ENCODE measurements around the gene S100A11. TPM values are rescaled to one million over a fixed set of nuclear protein-coding genes. Genes with fewer than 3 reads are reported as not detected.
A peak's percentile ranks its signal among the peaks of the same experiment; 100 is the strongest.

S100A11 gene
- total RNA-seq, 2 donors from 2014 or later: 252 to 355 TPM

DNA sequence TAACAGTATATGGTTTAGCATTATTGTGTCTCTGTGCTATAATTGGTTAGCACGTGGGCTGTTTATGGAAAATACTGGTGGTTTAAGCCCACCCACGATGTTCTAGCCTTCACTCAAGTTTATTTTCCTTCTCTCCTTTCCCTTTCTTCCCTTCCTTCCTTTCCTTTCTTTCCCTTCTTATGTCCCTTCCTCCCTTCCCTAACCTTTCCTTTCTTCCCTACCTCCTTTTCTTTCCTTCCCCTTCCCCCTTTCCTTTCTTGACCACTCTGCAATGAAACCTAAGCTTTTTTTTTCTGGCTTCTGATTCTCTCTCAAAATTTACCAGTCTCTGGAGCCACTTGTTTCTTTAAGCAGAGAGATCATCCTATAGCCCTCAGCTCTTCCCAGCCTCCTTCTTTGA lies 29.8 kb downstream of the S100A11 start:
- H3K27ac Mint-ChIP-seq: no peak overlapping the region
- H3K9me3 Mint-ChIP-seq: no peaks in the 10 kb centered on the region
- peaks cover 46% of the 10 kb centered on the region for H3K27me3 Mint-ChIP-seq (ENCODE audit: low read depth)
- ATAC-seq (replicated peaks in 1 of 2) (no peak), DNase-seq (no peak)
- no peak overlapping the region for H3K4me3 Mint-ChIP-seq
- peaks cover 10% of the 10 kb centered on the region for H3K4me1 Mint-ChIP-seq (ENCODE audit: low read depth)
- H3K36me3 Mint-ChIP-seq (ENCODE audit: insufficient read depth in 2 of 2): no peaks in the 10 kb centered on the region

DNA sequence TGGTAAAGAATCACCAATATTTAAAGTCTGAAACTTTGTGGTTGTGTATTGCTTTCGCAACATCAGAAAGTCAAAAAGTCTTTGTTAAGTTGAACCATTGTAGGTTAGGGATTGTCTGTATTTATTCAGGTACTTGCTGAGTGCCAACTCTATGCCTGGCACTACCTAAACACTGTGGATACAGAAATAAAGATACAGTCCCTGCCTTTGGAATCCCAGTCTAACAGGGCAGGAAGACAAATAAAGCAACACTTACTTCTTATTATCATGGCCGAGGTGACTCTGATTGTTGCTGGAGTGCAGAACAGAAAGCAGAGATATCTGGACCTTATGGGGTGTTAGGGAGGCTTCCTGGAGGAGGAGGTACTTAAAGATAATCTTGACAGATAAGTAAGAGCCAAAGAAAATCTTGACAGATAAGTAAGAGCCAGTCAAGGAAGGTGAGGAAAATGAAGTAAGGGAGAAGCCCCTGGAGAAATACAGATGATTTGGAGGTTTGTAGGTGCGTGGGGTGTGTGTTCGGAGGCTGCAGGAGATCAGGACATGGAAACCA lies 31.4 kb downstream of the S100A11 start:
- Mint-ChIP-seq H3K9me3 (no peaks in the 10 kb centered on the region), H3K27me3 (ENCODE audit: low read depth) (peaks cover 50% of the 10 kb centered on the region), H3K27ac (no peak overlapping the region), H3K36me3 (ENCODE audit: insufficient read depth in 2 of 2) (no peaks in the 10 kb centered on the region), H3K4me3 (no peak overlapping the region), H3K4me1 (ENCODE audit: low read depth) (peaks cover 24% of the 10 kb centered on the region)
- DNase-seq: no peak
- no peak for ATAC-seq (replicated peaks in 1 of 2)

DNA sequence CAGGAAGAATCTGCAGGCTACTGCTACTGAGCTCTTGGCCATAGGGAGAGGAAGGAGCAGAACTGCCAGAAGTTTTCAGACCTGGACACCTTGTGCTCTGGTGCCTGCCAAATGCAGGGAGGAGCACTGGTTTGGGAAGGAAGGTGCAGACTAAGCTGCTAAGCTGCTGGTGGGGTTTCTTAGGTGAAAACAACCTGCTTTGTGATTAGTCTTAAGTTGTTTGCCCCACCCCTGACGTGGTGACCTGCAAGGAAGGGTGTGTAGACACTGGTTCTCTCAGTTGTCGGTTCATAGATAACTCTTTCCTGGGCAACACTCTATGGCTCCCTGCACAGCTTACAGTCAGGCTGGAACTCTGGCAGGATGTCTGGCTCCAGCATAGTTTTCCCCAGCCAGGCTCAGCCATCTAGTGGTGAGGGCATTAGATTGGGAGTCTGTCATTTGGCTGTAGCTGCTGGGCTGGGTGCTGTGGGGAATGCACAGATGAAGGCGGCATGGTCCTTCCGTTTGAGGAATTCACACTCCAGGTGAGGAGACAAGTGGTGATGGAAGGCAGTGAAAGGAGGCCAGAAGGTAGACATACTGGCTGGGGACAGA lies 32.9 kb downstream of the S100A11 start:
- H3K27me3 Mint-ChIP-seq (ENCODE audit: low read depth): peaks cover 43% of the 10 kb centered on the region
- no peak for ATAC-seq (replicated peaks in 1 of 2)
- no peak overlapping the region for H3K27ac Mint-ChIP-seq
- peaks cover 24% of the 10 kb centered on the region for H3K4me1 Mint-ChIP-seq (ENCODE audit: low read depth)
- no peaks in the 10 kb centered on the region for H3K36me3 Mint-ChIP-seq (ENCODE audit: insufficient read depth in 2 of 2)
- no peak for DNase-seq
- no peak overlapping the region for H3K4me3 Mint-ChIP-seq
- no peaks in the 10 kb centered on the region for H3K9me3 Mint-ChIP-seq

DNA sequence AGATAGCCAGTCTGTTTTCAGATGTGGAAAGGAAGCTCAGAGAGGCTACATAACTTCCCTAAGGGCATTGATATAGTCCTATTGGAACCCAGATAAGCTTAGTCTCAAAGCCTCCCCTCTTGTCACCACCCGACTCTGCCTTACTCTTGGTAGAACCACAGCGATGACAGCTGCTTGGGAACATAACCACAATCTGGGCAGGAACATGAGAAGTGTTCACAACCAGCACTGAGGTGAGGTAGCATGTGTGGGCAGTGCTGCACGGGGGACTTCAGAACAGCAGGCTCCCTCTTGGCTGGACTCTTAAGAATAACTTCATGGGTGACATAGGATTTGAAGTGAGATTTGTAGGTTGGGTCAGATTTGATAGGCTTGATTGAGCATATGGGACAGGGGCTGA lies 33.8 kb downstream of the S100A11 start:
- ATAC-seq (replicated peaks in 1 of 2): no peak
- H3K36me3 Mint-ChIP-seq (ENCODE audit: insufficient read depth in 2 of 2): no peaks in the 10 kb centered on the region
- H3K4me1 Mint-ChIP-seq (ENCODE audit: low read depth): peaks cover 22% of the 10 kb centered on the region
- H3K9me3 Mint-ChIP-seq: no peaks in the 10 kb centered on the region
- DNase-seq: no peak
- H3K4me3 Mint-ChIP-seq: no peak overlapping the region
- no peak overlapping the region for H3K27ac Mint-ChIP-seq
- peaks cover 35% of the 10 kb centered on the region for H3K27me3 Mint-ChIP-seq (ENCODE audit: low read depth)

DNA sequence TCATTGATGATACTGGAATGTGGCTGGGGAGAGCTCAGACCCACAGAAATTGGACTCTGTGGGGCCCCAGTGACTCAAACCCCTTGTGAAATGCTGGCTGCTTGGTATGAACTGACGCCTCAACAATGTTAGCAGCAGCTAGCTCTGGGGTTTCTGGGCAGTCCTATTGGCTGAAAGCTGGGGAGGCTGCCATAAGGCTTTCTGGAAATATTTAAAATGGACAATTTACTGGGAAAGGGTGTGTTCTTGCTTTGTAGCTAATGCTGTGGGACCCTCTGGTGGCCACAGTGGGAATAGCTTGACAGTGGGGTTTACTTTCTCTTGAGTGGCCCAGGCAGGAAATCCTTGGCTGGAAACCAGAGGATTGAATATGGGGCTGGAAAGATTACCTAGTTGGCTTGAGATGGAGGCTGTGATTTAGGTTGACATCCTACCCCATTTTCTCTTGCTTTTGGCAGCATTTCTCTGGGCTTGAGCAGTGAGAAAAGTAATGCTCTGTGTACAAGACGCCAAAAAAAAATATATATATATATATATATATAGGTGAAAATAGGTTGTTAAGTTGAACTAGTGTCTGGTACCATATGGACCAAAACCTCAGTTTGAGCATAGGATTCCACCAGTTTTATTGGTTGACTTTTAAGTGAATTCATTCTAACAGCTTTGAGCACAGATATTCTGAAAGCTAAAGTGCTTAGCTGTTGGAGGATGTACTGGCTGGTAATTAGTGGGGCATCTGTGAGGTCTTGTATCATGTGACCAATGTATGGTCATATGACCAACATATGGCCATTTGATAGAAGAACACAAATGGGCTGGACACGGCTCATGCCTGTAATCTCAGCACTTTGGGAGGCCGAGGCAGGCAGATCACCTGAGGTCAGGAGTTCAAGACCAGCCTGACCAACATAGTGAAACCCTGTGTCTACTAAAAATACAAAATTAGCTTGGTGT lies 34.9 kb downstream of the S100A11 start:
- peaks cover 32% of the 10 kb centered on the region for H3K27me3 Mint-ChIP-seq (ENCODE audit: low read depth)
- no peak overlapping the region for H3K27ac Mint-ChIP-seq
- H3K9me3 Mint-ChIP-seq: no peaks in the 10 kb centered on the region
- peaks cover 15% of the 10 kb centered on the region for H3K4me1 Mint-ChIP-seq (ENCODE audit: low read depth)
- peak; percentile 85 to 86 for ATAC-seq (replicated peaks in 1 of 2)
- no peaks in the 10 kb centered on the region for H3K36me3 Mint-ChIP-seq (ENCODE audit: insufficient read depth in 2 of 2)
- no peak overlapping the region for H3K4me3 Mint-ChIP-seq
- peak; percentile 68 to 69 for DNase-seq

DNA sequence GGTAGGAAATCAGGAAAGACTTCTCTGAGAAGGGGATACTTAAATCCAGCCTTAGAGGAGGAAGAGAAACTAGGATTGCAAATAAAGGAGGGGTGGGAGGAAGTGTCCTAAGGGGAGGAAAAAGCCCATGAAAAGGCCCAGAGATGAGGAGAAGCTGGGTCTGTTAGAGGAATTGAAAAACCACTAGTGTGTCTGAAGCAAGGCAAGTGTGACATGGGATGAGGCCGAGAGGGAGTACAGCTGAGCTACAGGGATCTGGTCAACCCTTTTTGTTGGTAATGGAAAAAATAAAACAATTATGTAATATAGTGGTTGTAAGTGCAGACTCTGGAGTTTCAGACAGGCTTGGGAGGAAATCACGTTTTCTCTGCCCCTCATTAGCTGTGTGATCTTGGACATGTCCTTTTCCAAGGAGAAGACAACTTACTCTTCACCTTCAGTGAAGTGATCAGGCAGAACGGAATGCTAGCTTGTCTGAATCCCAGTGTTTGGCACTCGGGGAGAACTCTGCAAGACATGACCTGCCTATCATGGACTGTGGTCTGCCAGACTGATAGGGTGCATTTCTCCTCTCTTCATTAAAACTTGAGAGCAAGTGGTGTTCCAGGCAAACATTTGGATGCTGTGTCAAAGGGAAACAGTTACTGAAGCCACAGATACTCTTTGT lies 35.7 kb downstream of the S100A11 start:
- DNase-seq: no peak
- H3K27ac Mint-ChIP-seq: no peak overlapping the region
- no peak for ATAC-seq (replicated peaks in 1 of 2)
- peaks cover 32% of the 10 kb centered on the region for H3K27me3 Mint-ChIP-seq (ENCODE audit: low read depth)
- no peaks in the 10 kb centered on the region for H3K36me3 Mint-ChIP-seq (ENCODE audit: insufficient read depth in 2 of 2)
- peaks cover 14% of the 10 kb centered on the region for H3K4me1 Mint-ChIP-seq (ENCODE audit: low read depth)
- no peak overlapping the region for H3K4me3 Mint-ChIP-seq
- H3K9me3 Mint-ChIP-seq: no peaks in the 10 kb centered on the region

DNA sequence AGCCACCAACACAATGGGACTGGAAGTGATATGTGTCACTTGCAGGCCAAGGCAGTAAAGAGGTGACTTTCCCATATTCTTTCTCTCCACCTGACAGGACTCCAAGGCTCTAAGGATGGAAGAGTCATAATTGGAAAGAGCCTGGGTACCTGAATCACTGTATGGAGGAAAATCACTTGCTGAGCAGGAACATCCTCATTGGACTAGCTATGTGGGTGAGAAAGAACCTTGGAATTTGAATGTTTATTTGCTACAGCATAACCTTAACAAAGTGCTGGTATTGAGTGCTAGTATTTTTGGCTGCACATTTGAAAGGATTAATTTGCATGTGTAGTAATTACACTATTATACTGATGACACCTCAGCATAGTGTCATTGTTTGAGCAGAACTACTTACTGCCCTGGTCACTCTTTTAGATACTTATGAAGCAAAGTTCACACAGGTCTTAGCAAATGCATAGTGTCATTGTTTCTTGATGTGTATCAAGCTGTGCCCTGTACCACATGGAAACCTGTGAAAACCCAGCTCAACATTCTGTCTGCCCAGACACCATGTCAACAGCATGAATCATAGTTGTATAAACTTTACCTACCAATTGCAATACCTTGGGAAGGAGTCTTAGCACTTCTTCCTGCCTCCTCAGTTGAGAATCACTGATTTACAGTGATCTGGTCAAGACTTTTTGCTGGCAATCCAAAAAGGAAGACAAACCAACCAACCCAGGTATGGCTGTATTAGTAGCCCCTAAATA lies 38.0 kb downstream of the S100A11 start:
- no peak overlapping the region for H3K4me3 Mint-ChIP-seq

DNA sequence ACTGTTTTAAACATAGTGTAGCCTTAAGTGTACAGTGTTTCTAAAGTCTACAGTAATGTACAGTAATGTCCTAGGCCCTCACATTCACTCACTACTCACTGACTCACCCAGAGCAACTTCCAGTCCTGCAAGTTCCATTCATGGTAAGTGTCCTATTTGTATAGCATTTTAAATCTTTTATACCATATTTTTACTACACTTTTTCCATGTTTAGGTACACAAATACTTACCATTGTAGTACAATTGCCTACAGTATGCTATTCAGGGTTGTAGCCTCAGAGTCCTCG lies 39.6 kb downstream of the S100A11 start:
- DNase-seq: no peak
- Mint-ChIP-seq H3K36me3 (ENCODE audit: insufficient read depth in 2 of 2) (peaks cover 0 to 4% of the 10 kb centered on the region in 2 donors), H3K27me3 (ENCODE audit: low read depth) (peaks cover 5% of the 10 kb centered on the region), H3K9me3 (no peaks in the 10 kb centered on the region), H3K4me1 (ENCODE audit: low read depth) (peaks cover 29% of the 10 kb centered on the region), H3K27ac (no peak overlapping the region), H3K4me3 (no peak overlapping the region)
- no peak for ATAC-seq (replicated peaks in 1 of 2)

More for the DNA sequence above, 38.0 kb downstream of the S100A11 start:
- no peaks in the 10 kb centered on the region for H3K36me3 Mint-ChIP-seq (ENCODE audit: insufficient read depth in 2 of 2)
- no peak overlapping the region for H3K27ac Mint-ChIP-seq
- peaks cover 19% of the 10 kb centered on the region for H3K4me1 Mint-ChIP-seq (ENCODE audit: low read depth)
- peaks cover 16% of the 10 kb centered on the region for H3K27me3 Mint-ChIP-seq (ENCODE audit: low read depth)
- H3K9me3 Mint-ChIP-seq: no peaks in the 10 kb centered on the region
- ATAC-seq (replicated peaks in 1 of 2) (no peak), DNase-seq (no peak)

DNA sequence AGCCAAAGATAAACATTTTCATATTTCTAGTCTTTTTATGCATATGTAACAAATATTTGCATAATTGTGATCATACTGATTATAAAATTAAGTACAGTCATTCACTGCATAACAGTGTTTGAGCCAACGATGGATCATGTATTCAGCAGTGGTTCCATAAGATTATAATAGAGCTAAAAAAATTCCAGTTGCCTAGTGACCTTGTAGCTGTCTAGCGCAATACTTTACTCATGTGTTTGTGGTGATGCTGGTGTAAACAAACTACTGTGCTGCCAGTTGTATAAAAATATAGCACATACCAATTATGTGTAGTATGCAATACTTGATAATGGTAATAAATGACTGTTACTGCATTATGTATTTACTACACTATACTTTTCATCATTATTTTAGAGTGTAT lies 41.0 kb downstream of the S100A11 start:
- Mint-ChIP-seq H3K36me3 (ENCODE audit: insufficient read depth in 2 of 2) (peaks cover 0 to 4% of the 10 kb centered on the region in 2 donors), H3K27me3 (ENCODE audit: low read depth) (peaks cover 4% of the 10 kb centered on the region), H3K9me3 (no peaks in the 10 kb centered on the region), H3K4me3 (no peak overlapping the region), H3K27ac (no peak overlapping the region), H3K4me1 (ENCODE audit: low read depth) (peaks cover 32% of the 10 kb centered on the region)
- DNase-seq (no peak), ATAC-seq (replicated peaks in 1 of 2) (no peak)

DNA sequence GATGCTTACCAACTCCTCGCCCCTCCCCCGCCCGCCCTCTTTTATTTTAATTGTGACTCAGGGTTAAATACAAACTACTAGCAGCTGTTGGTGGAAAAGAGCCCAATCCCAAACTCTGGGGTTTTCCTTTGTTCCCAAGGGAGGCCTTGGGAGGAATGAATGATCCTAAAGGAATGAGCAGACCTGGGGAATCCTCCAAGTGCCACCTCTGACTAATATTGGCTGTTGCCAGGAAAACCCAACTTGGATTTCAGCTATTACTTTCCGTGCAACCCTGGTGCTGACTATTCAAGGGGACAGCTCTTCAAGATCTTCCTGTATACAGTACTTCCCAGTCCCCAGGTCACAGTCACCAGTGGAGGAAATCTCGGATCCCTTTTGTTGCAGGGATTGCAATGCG lies 41.8 kb downstream of the S100A11 start:
- Mint-ChIP-seq H3K4me3 (peak overlapping the region; percentile 48 to 79), H3K4me1 (ENCODE audit: low read depth) (peaks cover 36% of the 10 kb centered on the region), H3K36me3 (ENCODE audit: insufficient read depth in 2 of 2) (peaks cover 0 to 4% of the 10 kb centered on the region in 2 donors), H3K27ac (peak overlapping the region; percentile 48), H3K9me3 (no peaks in the 10 kb centered on the region), H3K27me3 (ENCODE audit: low read depth) (no peaks in the 10 kb centered on the region)
- DNase-seq: no peak
- ATAC-seq (replicated peaks in 1 of 2): no peak

DNA sequence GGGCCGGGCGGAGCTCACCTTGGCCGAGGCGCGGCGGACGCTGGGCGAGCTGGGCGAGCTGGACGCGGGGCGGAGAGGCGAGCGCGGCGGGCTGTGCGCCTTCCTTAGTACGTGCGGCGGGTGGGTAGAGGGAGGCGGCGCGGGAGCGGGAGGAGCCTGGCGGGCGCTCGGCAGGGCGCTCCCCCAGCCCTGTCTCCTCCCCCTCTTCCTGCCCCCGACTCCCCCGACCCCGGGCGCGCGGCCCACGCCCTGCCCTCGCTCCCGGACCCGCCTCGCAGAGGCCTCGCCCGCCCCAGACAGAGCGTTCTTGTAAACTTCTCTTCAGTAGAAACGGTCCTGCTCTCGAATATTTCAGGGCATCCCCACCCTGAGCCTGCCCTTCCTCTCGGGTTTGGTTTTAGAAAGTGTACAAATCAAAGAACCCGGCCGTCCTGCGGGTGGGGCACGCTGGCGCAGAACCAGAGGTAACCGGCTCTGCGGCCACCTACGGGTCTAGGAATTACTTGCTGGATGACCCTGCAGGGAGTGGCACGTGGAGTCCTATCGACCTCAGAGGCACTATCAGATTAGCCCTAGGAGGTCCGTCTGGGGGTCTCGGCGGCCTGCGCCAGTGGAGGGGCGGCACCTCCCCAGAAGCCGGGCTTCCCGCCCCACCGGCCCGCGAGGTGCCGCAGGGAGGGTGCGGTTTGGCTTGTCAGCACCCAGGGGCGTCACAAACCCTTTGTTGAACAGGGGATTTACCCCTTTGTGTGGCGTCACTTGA lies 42.9 kb downstream of the S100A11 start, which contains the start of gene S100A10:
S100A10 (minus strand) TSS at position 126 of the 763 bp plus-strand sequence. CDS start 7,629 bp downstream, outside the sequence.
- Mint-ChIP-seq H3K4me3 (peak within 1 kb of the TSS; percentile 94 to 96), H3K27ac (peak within 1 kb of the TSS; percentile 79), H3K4me1 (ENCODE audit: low read depth) (peaks cover 47% of the 10 kb centered on the region), H3K9me3 (no peaks in the 10 kb centered on the region), H3K27me3 (ENCODE audit: low read depth) (no peaks in the 10 kb centered on the region), H3K36me3 (ENCODE audit: insufficient read depth in 2 of 2) (peaks cover 0 to 4% of the 10 kb centered on the region in 2 donors)
- DNase-seq (peak; percentile 78 to 79), ATAC-seq (replicated peaks in 1 of 2) (peak; percentile 79 to 81)
